Measurements from ENCODE around the gene BTBD9. TPM values are rescaled to one million over a fixed set of nuclear protein-coding genes. Genes with fewer than 3 reads are reported as not detected.

The BTBD9 gene
- total and polyA plus RNA-seq, 10 donors = 1.2 to 43.1 (median 27.8) TPM

- H3K4me3 ChIP-seq = no peak overlapping the region
- H3K27me3 ChIP-seq (replicated peaks in 1 of 7) = no peaks in the 10 kb centered on the region
- TF ChIP-seq POLR2A (IDR thresholded peaks at IDR 0.05) (no peak), POLR2AphosphoS5 (IDR thresholded peaks at IDR 0.05) (no peak), CTCF (IDR thresholded peaks at IDR 0.05 in 8 of 11, conservative IDR thresholded peaks at IDR 0.05 in 3 of 11) (no peak)
- H3K27ac ChIP-seq = no peak overlapping the region
- no peak for DNase-seq
- peaks cover 0 to 29% (median 13%) of the 10 kb centered on the region in 6 donors for H3K4me1 ChIP-seq
- no peaks in the 10 kb centered on the region for H3K36me3 ChIP-seq
- H3K9me3 ChIP-seq = no peaks in the 10 kb centered on the region
- intact Hi-C loops (cut with DNase I; ENCODE audit: low total_unique reads) = no loop called here
- 44 to 76% (median 66%) methylated on average over 1 of the region's 1 CpG for WGBS, 5 donors
These were observed 284.8 kb downstream of the BTBD9 start for GRCh38 chr6:38354905-38355304.

DNA sequence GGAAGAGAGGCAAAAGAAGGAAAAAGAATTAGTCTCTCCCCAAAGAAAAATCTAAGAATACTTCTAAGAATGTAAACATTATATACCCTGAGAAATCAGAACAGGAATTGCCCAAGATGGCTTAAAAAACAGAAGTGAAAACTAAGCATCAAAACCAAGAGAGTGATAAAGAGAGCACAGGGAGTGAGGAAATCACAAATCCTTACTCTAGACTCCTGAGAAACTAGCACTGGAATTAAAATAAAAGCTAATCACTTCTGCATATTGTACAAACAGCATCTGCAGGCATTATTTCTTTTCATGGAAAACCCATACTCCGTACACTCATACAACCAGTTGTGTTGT, 285.7 kb downstream of the BTBD9 start:
- Histone ChIP-seq H3K4me1 (peaks cover 0 to 29% (median 13%) of the 10 kb centered on the region in 6 donors), H3K36me3 (no peaks in the 10 kb centered on the region), H3K27ac (no peak overlapping the region), H3K4me3 (no peak overlapping the region), H3K27me3 (replicated peaks in 1 of 7) (no peaks in the 10 kb centered on the region), H3K9me3 (no peaks in the 10 kb centered on the region)
- no peak for DNase-seq
- no peak for TF ChIP-seq CTCF (IDR thresholded peaks at IDR 0.05 in 8 of 11, conservative IDR thresholded peaks at IDR 0.05 in 3 of 11)
- no peak for TF ChIP-seq POLR2AphosphoS5 (IDR thresholded peaks at IDR 0.05)
- no peak for TF ChIP-seq POLR2A (IDR thresholded peaks at IDR 0.05)
- WGBS, 5 donors = 80 to 96% (median 89%) methylated on average over 1 of the region's 1 CpG
- intact Hi-C loops (cut with DNase I; ENCODE audit: low total_unique reads) = no loop called here

GRCh38 chr6:38353310-38354036, 286.3 kb downstream of the BTBD9 start:
- H3K27ac ChIP-seq = no peak overlapping the region
- no peaks in the 10 kb centered on the region for H3K36me3 ChIP-seq
- intact Hi-C loops (cut with DNase I; ENCODE audit: low total_unique reads) = no loop called here
- TF ChIP-seq CTCF (IDR thresholded peaks at IDR 0.05 in 8 of 11, conservative IDR thresholded peaks at IDR 0.05 in 3 of 11) (no peak), POLR2AphosphoS5 (IDR thresholded peaks at IDR 0.05) (no peak)
- H3K27me3 ChIP-seq (replicated peaks in 1 of 7) = no peaks in the 10 kb centered on the region
- H3K4me1 ChIP-seq = peaks cover 0 to 29% (median 13%) of the 10 kb centered on the region in 6 donors
- no peak for DNase-seq
- H3K4me3 ChIP-seq = no peak overlapping the region
- 66 to 83% (median 76%) methylated on average over 7 of the region's 7 CpGs for WGBS, 5 donors
- no peaks in the 10 kb centered on the region for H3K9me3 ChIP-seq

DNA sequence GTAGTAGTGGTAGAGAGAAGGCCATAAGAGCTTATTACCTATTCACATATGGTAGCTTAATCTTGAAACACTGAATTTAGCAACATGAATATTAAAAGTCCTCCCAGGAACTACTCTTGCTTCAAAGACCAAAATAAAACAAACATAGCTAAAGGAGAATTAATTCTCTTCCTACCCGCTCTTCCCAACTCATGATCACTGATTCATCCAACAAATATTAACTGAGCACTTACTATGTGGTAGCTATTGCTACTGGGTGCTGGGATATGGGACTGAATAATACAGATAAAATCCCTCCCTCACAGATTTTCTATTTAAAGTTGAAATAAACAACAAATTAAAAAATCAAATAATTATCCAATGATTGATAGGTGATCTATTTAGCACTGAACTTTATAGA, 287.1 kb downstream of the BTBD9 start:
- Histone ChIP-seq H3K27me3 (replicated peaks in 1 of 7) (no peaks in the 10 kb centered on the region), H3K4me1 (peaks cover 0 to 29% (median 13%) of the 10 kb centered on the region in 6 donors), H3K4me3 (no peak overlapping the region), H3K27ac (no peak overlapping the region), H3K9me3 (no peaks in the 10 kb centered on the region), H3K36me3 (no peaks in the 10 kb centered on the region)
- intact Hi-C loops (cut with DNase I; ENCODE audit: low total_unique reads) = no loop called here
- WGBS, 5 donors = 88 to 100% (median 97%) methylated on average over 1 of the region's 1 CpG
- TF ChIP-seq POLR2AphosphoS5 (IDR thresholded peaks at IDR 0.05) (no peak), CTCF (IDR thresholded peaks at IDR 0.05 in 8 of 11, conservative IDR thresholded peaks at IDR 0.05 in 3 of 11) (no peak), POLR2A (IDR thresholded peaks at IDR 0.05) (no peak)
- DNase-seq = no peak
